HEK293 (cell line): ENCODE data around the gene ALDH3A1.

ENCODE experiments used
- CTCF ChIA-PET: fragments of 350-600 bp; formaldehyde crosslinking; extraction: SDS; loops from one replicate; lab custom pipeline; 2021; ENCODE audit warnings: antibody characterized with exemption; lab: Yijun Ruan, JAX
- POLR2A ChIA-PET: fragments of 300-600 bp; formaldehyde crosslinking; extraction: SDS; loops from one replicate; lab custom pipeline; 2020; ENCODE audit warnings: antibody characterized with exemption, inconsistent platforms; lab: Yijun Ruan, JAX
- H3K27ac ChIP-seq: fragments of 200-500 bp; sonication (Bioruptor generic); 2 replicates; pipeline ENCODE4 v1.5.1; 2014; ENCODE audit warnings: low read depth, low read length, control low read depth, inconsistent platforms; ENCODE audit errors: extremely low read depth
- H3K36me3 ChIP-seq, 2 experiments: fragments of 200-500 bp in 1 of 2; sonication (Bioruptor generic) in 1 of 2; 1 replicate in 1 of 2; 2 replicates in 1 of 2; pipeline ENCODE4 v1.5.1; 2014 to 2017; ENCODE audit warnings: inconsistent platforms in 2 of 2, low read length in 2 of 2; ENCODE audit not compliant: control insufficient read depth in 2 of 2, insufficient read depth in 1 of 2
- H3K4me1 ChIP-seq: fragments of 200-500 bp; sonication (Bioruptor generic); 2 replicates; pipeline ENCODE4 v1.5.1; 2014; ENCODE audit warnings: mild to moderate bottlenecking, low read length, inconsistent platforms; ENCODE audit not compliant: control insufficient read depth, insufficient read depth
- H3K4me3 ChIP-seq: 2 replicates; pipeline ENCODE4 v1.5.1; 2011; ENCODE audit warnings: low read depth, mild to moderate bottlenecking, control low read depth, low read length, moderate library complexity
- H3K9me3 ChIP-seq: fragments of 200-500 bp; sonication (Bioruptor generic); 2 replicates; pipeline ENCODE4 v1.5.1; 2014; ENCODE audit warnings: low read depth, low read length, inconsistent platforms; ENCODE audit not compliant: control insufficient read depth, insufficient read depth
- GFI1B ChIP-seq: fragments of 450-650 bp; formaldehyde crosslinking; IDR thresholded peaks from 2 replicates; pipeline ENCODE4 v1.5.1; 2016; ENCODE audit warnings: missing biosample characterization, missing genetic modification characterization
- GLIS1 ChIP-seq: fragments of 450-650 bp; formaldehyde crosslinking; IDR thresholded peaks from 2 replicates; pipeline ENCODE4 v1.5.1; 2016; ENCODE audit warnings: missing biosample characterization, missing genetic modification characterization
- HIC1 ChIP-seq: fragments of 450-650 bp; formaldehyde crosslinking; IDR thresholded peaks from 2 replicates; pipeline ENCODE4 v1.5.1; 2016; ENCODE audit warnings: missing biosample characterization, missing genetic modification characterization
- PBX3 ChIP-seq: sonication (generic); formaldehyde crosslinking; IDR thresholded peaks from 2 replicates; pipeline ENCODE4 v1.8.1; 2022; ENCODE audit warnings: mild to moderate bottlenecking, moderate library complexity, missing genetic modification reagents
- PRDM1 ChIP-seq: fragments of 450-650 bp; formaldehyde crosslinking; IDR thresholded peaks from 2 replicates; pipeline ENCODE4; 2016; ENCODE audit warnings: missing biosample characterization, missing genetic modification characterization
- ZBTB17 ChIP-seq: fragments of 450-650 bp; formaldehyde crosslinking; IDR thresholded peaks from 2 replicates; pipeline ENCODE4 v1.5.1; 2016; ENCODE audit warnings: missing biosample characterization, missing genetic modification characterization
- ZBTB26 ChIP-seq: fragments of 450-650 bp; formaldehyde crosslinking; optimal IDR thresholded peaks from 2 replicates; pipeline ENCODE3; 2016; ENCODE audit warnings: missing biosample characterization, mild to moderate bottlenecking, missing genetic modification characterization
- ZBTB44 ChIP-seq: fragments of 450-650 bp; IDR thresholded peaks from 2 replicates; pipeline ENCODE4 v1.5.1; 2018; ENCODE audit warnings: missing biosample characterization, mild to moderate bottlenecking, missing genetic modification characterization
- ZNF169 ChIP-seq: fragments of 450-650 bp; formaldehyde crosslinking; IDR thresholded peaks from 2 replicates; pipeline ENCODE4 v1.5.1; 2016; ENCODE audit warnings: missing biosample characterization, missing genetic modification characterization
- ZNF211 ChIP-seq: fragments of 450-650 bp; formaldehyde crosslinking; IDR thresholded peaks from 2 replicates; pipeline ENCODE4 v1.5.1; 2016; ENCODE audit warnings: low read depth, missing biosample characterization, missing genetic modification characterization
- ZNF548 ChIP-seq: fragments of 450-650 bp; formaldehyde crosslinking; IDR thresholded peaks from 2 replicates; pipeline ENCODE4 v1.5.1; 2016; ENCODE audit warnings: missing biosample characterization, missing genetic modification characterization
- ZNF558 ChIP-seq: fragments of 450-650 bp; formaldehyde crosslinking; IDR thresholded peaks from 2 replicates; pipeline ENCODE4 v1.5.1; 2016; ENCODE audit warnings: missing biosample characterization, missing genetic modification characterization
- ZNF600 ChIP-seq: fragments of 450-650 bp; formaldehyde crosslinking; IDR thresholded peaks from 2 replicates; pipeline ENCODE4 v1.5.1; 2016; ENCODE audit warnings: missing biosample characterization, missing genetic modification characterization
- ZNF610 ChIP-seq: fragments of 450-650 bp; formaldehyde crosslinking; IDR thresholded peaks from 2 replicates; pipeline ENCODE4 v1.5.1; 2016; ENCODE audit warnings: missing biosample characterization, missing genetic modification characterization, borderline replicate concordance
- ZNF621 ChIP-seq: fragments of 450-650 bp; formaldehyde crosslinking; IDR thresholded peaks from 2 replicates; pipeline ENCODE4 v1.5.1; 2017; ENCODE audit warnings: missing biosample characterization, missing genetic modification characterization
- ZNF623 ChIP-seq: fragments of 450-650 bp; formaldehyde crosslinking; IDR thresholded peaks from 2 replicates; pipeline ENCODE4 v1.5.1; 2016; ENCODE audit warnings: missing biosample characterization, missing genetic modification characterization
- ZSCAN23 ChIP-seq: fragments of 450-650 bp; formaldehyde crosslinking; IDR thresholded peaks from 2 replicates; pipeline ENCODE4 v1.5.1; 2016; ENCODE audit warnings: missing biosample characterization, missing genetic modification characterization

Gene ALDH3A1

GRCh38 chr17:19739241-19740201 is 8.6 kb downstream of the ALDH3A1 start (continued):
- TF ChIP-seq ZBTB44 (tag by site-specific recombination) (no peak), ZNF211 (tag by site-specific recombination) (no peak), ZNF558 (no peak), ZNF621 (tag by site-specific recombination) (no peak), ZBTB17 (no peak), HIC1 (tag by site-specific recombination) (no peak), PBX3 (CRISPR knock-in tag) (no peak), ZBTB26 (tag by site-specific recombination) (no peak)

GRCh38 chr17:19738757-19739156 is 9.3 kb downstream of the ALDH3A1 start:
- Histone ChIP-seq H3K36me3 (no peaks in the 10 kb centered on the region), H3K9me3 (no peaks in the 10 kb centered on the region), H3K4me3 (no peak overlapping the region), H3K4me1 (no peaks in the 10 kb centered on the region), H3K27ac (no peak overlapping the region)
- TF ChIP-seq ZSCAN23 (no peak), ZNF548 (tag by site-specific recombination) (no peak), ZNF623 (tag by site-specific recombination) (no peak), ZNF600 (tag by site-specific recombination) (no peak), GLIS1 (tag by site-specific recombination) (no peak), ZNF610 (tag by site-specific recombination) (no peak), PRDM1 (tag by site-specific recombination) (no peak), ZNF169 (tag by site-specific recombination) (no peak), PBX3 (CRISPR knock-in tag) (no peak), GFI1B (tag by site-specific recombination) (no peak)
- POLR2A ChIA-PET, result no interaction called here
- CTCF ChIA-PET, result interaction anchor here (0.7 kb wide), 1 partner anchor 171 kb away, joined by 3 read pairs; no protein-coding TSS in a partner anchor
